Measurements from ENCODE around the gene APOL6.
"Not testable (repeated sequence)": the region's sequence is repeated elsewhere in the genome, so short reads cannot be mapped to it uniquely, and the experiment has no call there.

The APOL6 gene

GRCh38 chr22:35679492-35679891 is 31.2 kb downstream of the APOL6 start:
- DNase-seq (ENCODE audit: low read depth), result peak; percentile 12

GRCh38 chr22:35681454-35682052 is 33.3 kb downstream of the APOL6 start:
- no peak for DNase-seq (ENCODE audit: low read depth)

- DNase-seq (ENCODE audit: low read depth), result no peak
Measured at GRCh38 chr22:35683560-35683959, 35.3 kb downstream of the APOL6 start.

- DNase-seq (ENCODE audit: low read depth), result no peak
Measured at GRCh38 chr22:35684270-35684700, 36.0 kb downstream of the APOL6 start.

- DNase-seq (ENCODE audit: low read depth), result no peak
Measured at GRCh38 chr22:35684732-35685131, 36.5 kb downstream of the APOL6 start.

GRCh38 chr22:35685731-35686130 is 37.5 kb downstream of the APOL6 start:
- no peak for DNase-seq (ENCODE audit: low read depth)

- DNase-seq (ENCODE audit: low read depth), result no peak
Measured at GRCh38 chr22:35686298-35686697, 38.1 kb downstream of the APOL6 start.

- no peak for DNase-seq (ENCODE audit: low read depth)
Measured at GRCh38 chr22:35687461-35687860, 39.2 kb downstream of the APOL6 start.

GRCh38 chr22:35688913-35689675 is 40.8 kb downstream of the APOL6 start:
- no peak for DNase-seq (ENCODE audit: low read depth)

GRCh38 chr22:35690001-35690400 is 41.8 kb downstream of the APOL6 start:
- DNase-seq (ENCODE audit: low read depth), result no peak

GRCh38 chr22:35695202-35695601 is 47.0 kb downstream of the APOL6 start:
- no peak for DNase-seq (ENCODE audit: low read depth)

- DNase-seq (ENCODE audit: low read depth), result peak; percentile 2
Measured at GRCh38 chr22:35697142-35697541, 48.9 kb downstream of the APOL6 start.

- DNase-seq (ENCODE audit: low read depth), result not testable (repeated sequence)
Measured at GRCh38 chr22:35699852-35700251, 51.6 kb downstream of the APOL6 start.

- DNase-seq (ENCODE audit: low read depth), result no peak
Measured at GRCh38 chr22:35703861-35704584, 55.8 kb downstream of the APOL6 start.

GRCh38 chr22:35705141-35705540 is 56.9 kb downstream of the APOL6 start:
- DNase-seq (ENCODE audit: low read depth), result no peak

- no peak for DNase-seq (ENCODE audit: low read depth)
Measured at GRCh38 chr22:35708453-35708852, 60.2 kb downstream of the APOL6 start.

- DNase-seq (ENCODE audit: low read depth), result no peak
Measured at GRCh38 chr22:35708917-35709316, 60.7 kb downstream of the APOL6 start.

- DNase-seq (ENCODE audit: low read depth), result no peak
Measured at GRCh38 chr22:35711336-35711735, 63.1 kb downstream of the APOL6 start.

GRCh38 chr22:35712672-35713071 is 64.4 kb downstream of the APOL6 start:
- DNase-seq (ENCODE audit: low read depth), result no peak

- no peak for DNase-seq (ENCODE audit: low read depth)
Measured at GRCh38 chr22:35717572-35717971, 69.3 kb downstream of the APOL6 start, which contains the start of gene APOL5. Gene APOL5, plus strand, starts transcription at chr22:35717872. Its CDS starts 0 bp downstream, at chr22:35717872.

Measured in stimulated activated CD8-positive, alpha-beta memory T cell treated with anti-CD3 and anti-CD28 coated beads, Interleukin-7, amount 100 ng/mL, for 24 hours (primary cell).